GM11168 (cell line): ENCODE measurements around the gene LHFPL2.

Source experiments
- in situ Hi-C: fragments of 300-500 bp; cut with MboI; formaldehyde crosslinking; loops from one replicate; pipeline ENCODE4 v1.12.0; 2022; ENCODE audit warnings: low sequenced_read_pairs; ENCODE audit not compliant: unreplicated experiment

LHFPL2 gene

DNA sequence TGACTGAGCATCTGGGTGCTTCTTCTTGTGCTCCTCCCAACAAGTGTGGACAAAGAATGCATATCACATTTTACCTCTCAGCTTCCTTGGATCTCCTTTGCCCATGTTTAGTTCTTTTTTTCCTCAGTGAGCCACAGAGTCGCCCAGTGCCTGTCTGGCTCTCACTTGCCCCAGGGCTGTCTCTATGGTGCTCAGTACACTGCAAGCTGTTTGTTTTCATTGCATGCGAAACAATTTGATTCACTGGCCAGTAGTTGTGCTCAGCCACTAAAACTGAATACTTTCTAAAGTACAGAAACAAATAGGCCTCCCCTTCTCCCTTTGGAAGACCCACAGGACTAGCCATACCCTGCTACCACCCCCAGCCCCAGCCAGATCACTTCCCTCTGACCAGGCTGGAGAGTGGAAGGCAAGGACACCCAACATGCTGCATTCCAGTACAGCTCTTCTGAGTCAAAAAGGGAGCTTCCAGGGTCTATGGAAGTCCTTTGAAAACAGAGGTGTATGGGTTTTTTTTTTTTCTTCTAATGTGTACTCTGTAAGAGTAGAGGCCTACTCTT is 3.8 kb downstream of the LHFPL2 start:
- in situ Hi-C loops: no loop called here

DNA sequence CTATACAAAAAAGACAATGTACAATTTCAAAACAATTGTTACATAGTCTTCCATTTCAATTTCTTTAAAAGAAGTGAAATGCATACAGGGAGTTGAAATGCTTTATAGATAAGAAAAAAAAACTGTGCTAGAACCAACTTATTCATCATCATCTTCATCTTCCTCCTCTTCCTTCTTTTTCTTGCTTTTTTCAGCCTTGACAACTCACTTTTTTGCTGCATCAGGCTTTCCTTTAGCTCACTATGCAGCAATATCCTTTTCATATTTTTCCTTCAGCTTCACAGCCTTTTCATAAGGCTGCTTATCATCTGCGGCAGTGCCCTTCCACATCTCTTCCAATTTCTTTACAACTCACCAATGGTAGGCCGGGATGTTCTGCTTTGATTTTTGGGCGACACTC is 4.4 kb downstream of the LHFPL2 start:
- in situ Hi-C loops: no loop called here

DNA sequence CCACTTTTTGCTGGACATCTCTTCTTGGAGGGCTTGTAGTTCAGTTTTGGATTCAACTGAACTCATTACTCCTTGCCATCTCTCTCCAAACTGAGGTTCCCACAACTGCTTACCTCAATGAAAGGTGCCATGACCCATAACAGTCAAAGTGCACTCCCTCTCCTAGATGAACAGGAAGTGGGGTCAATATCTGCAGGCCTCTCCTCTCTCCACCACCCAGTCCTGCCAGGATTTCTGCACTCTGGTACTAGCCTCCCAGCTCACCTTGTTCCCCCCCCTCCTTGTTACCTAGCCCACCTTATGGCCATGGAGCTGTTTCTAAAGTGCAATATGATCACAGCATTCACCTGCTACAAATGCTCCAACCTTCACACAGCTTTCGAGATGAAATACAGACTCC is 5.9 kb downstream of the LHFPL2 start:
- in situ Hi-C loops: no loop called here

DNA sequence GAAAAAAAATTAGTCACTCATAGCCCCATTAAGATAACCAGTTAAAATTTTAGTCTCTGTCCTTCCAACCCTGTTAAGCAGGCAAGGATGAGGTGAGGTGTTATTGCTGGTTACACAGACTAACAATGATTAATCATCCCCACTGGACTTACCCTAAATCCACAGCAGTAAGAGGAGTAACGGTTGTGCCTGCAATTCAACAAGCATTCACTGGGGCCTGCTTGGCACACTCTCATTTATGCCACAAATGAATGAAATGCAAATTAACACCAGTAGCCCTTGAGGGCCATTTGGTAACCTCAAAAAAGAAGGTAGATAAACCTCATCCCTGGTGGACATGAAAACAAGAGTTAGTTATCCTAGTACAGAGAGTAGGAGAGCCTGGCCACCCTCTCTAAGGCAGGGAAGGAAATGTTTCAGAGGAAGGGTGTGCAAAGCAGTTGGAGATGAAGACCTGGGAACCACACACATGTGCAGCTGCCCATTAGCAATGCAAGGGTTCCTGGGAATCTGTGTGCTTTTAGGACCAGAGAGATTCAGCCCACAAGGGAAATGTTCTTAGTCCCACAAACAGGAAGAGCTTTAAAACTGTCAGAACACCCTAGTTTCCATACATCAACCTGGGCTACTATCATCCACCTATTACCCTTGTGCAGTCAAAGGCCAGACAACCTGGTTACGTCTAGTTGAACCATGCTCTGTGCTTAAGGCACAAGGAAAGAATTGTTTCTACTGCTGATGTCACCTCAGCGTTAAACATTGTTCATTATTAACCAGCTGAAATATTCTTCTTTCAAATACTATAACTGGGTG is 7.7 kb downstream of the LHFPL2 start:
- in situ Hi-C loops: no loop called here

DNA sequence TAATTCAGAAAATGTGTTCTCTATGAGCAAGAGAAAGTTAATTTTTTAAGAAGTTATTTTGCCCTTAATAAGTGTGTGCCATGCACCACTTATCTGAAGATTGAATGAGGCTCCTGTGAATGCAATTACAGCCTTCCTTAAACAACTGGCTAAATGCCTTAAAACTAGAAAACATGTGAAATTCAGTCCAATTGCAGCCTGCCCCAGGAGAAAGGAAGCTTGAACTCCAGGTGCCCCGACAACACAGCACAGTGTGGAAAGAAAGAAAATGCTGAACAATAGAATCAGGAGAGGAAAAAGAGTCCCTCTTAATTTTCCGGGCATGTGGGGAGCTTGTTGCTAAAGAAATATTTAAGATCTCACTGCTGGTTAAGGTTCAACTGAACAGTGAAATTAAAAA is 8.8 kb downstream of the LHFPL2 start:
- in situ Hi-C loops: no loop called here

DNA sequence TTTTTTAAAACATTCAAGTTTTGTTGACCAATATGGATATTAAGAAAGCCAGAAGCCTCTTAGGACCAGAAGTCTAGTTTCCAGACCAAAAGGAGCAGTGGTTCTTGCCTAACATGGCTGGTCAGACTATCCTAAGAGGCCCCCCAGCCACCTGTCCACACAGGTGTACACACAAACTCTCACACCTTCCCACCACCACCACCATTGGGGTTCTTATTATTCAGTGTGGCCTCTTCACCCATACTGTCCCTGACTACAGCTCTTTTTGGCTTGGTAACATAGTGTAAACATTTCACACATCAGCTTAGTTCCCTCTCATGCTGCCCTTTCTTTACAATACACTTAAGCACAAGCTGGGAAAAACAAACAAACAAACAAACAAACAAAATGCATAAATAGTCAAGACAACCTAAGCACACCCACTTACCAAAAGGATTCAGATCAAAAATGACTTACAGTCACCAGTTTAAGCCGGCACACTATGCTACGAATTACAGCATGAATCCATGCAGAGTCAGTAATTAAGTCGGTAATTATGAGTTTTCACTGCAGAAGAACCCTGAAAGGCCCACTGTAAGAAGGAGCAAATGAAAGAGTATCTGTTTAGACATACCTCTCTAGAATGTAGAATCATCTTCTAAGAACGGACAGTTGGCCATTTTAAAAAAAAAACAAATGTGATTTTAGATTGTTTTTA is 9.5 kb downstream of the LHFPL2 start:
- in situ Hi-C loops: no loop called here

DNA sequence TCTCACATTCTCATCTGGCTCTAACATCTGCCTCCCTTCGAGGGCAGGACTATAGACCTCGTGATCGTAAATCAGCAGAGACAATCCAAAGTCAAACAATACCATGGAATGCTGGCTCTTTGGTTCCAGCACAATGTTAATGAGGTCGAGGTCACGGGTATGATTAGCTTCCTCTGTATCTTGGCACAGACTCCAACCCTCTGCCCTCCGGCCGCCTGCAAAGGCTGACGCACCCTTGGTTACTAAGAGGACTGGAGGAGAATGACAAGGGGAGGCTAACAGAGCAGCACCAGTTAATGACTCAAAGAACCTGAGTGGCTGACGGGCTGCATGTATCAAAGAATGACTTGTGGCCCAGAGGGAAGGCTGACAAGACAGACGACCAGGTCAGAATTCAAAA is 10.1 kb downstream of the LHFPL2 start:
- in situ Hi-C loops: no loop called here

GRCh38 chr5:78637468-78637867 is 11.1 kb downstream of the LHFPL2 start:
- in situ Hi-C loops: no loop called here

DNA sequence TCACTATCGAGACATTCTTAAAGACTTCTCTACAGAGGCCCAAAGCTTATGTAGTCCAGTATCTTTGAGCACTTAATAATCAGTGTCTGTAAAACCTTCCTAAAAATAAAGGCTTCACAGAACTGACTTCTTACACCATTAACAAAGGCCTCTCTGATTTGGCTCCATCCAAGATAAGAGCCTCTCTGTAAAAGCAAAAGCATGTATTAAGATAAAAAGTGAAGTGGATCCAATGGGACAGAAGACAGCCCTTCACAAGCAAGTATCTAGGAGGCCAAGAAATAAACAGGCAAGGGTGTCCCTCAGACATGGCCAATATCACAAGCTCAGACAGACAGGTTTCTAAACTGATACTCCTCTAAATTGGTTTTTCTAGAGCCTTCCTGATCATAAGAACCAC is 11.9 kb downstream of the LHFPL2 start:
- in situ Hi-C loops: no loop called here

DNA sequence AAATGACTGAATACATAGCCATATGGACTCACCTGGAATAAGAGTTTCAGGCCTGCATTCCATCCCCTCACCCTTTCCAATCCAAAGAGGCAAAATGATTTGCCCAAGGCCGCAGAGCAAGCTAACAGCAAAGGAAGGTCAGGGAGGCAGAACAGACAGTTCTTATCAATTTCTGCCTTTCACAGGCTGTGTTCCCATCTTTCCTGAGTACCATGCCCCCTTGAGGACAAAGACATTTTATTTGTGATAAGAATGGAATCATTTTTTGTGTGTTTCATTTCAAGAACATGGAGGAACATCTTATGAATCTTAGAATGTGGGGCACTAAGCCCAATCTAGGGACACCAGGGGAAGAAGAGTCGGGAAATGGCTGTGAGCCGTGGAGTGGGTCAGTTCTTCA is 13.9 kb downstream of the LHFPL2 start:
- in situ Hi-C loops: no loop called here

- in situ Hi-C loops: no loop called here
Observed at GRCh38 chr5:78634229-78634628, 14.3 kb downstream of the LHFPL2 start.

DNA sequence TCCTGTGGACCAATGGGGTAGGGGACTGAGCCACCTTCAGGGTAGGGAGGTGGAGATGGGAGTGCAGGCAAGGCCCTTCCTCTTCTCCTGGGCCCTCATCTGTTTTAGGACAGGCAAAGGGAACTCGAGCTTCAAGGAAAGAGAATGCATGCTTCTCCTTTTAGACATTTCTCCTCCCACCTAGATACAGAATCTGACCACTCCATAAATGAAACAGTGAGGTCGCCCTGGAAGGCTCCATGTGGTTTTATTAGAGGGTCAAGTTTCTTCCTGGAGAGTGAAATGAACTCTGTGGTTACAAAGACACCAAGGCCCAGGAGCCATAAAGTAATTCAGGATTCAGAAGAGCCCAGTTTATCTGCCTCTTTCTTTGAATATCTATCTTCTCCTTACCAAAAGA is 14.9 kb downstream of the LHFPL2 start:
- in situ Hi-C loops: no loop called here

DNA sequence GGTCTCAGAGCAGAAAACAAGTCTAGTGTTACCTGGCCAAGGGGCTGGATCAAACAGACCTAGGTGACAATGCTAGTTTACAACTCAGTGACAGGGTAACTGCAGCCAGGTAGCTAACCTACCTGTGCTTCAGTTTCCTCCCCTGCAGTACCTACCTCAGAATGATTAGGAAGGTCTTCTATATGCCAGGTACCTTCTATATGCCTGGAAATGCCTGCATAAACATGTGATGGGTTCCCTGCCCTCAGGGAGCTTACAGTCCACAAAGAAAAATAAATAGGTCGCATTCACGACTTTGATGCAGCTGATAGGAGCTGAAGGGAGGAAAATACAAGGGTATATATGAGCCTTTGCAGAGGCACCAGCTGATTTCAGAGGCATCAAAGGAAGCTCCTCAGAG is 16.1 kb downstream of the LHFPL2 start:
- in situ Hi-C loops: no loop called here

GRCh38 chr5:78631931-78632330 is 16.6 kb downstream of the LHFPL2 start:
- in situ Hi-C loops: no loop called here

DNA sequence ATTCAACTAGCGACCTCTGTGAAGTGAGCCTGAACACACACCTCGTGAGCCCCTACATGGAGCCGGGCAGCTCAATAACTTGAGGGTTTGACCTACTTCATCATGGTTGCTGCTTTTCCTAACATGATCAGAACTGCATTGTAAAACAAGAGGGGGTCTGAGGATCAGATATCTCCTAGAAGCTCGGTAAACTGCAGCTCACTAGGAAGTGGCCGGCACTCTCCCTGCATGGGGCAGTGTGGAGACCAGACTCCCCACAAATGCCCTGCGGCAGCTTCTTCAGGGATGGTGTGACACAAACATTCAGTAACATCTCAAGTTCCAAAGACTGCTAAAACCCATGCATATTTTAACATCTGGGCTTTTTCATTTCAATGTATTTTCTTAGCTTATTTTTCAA is 18.5 kb downstream of the LHFPL2 start:
- in situ Hi-C loops: no loop called here

- in situ Hi-C loops: no loop called here
Observed at GRCh38 chr5:78629624-78630023, 18.9 kb downstream of the LHFPL2 start.

GRCh38 chr5:78628270-78628992 is 20.1 kb downstream of the LHFPL2 start:
- in situ Hi-C loops: no loop called here

DNA sequence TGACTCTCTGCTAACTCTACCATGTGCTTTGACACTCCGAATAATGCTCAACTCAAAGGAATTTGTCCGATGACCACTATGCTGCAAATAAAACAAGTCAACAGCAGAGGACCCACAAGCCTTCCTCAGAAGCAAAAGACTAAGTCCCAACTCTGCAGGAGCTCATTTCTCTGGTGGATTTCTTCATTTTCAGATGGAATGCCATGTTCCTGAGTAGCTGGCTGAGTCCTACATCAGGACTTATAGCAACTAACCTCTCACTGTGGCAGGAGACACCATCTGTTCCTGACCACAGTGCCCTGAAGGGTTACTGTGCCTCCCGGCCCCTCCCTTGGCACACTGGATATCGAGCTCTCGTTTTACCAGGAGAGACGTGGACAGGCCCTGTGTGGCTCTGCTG is 20.8 kb downstream of the LHFPL2 start:
- in situ Hi-C loops: no loop called here

DNA sequence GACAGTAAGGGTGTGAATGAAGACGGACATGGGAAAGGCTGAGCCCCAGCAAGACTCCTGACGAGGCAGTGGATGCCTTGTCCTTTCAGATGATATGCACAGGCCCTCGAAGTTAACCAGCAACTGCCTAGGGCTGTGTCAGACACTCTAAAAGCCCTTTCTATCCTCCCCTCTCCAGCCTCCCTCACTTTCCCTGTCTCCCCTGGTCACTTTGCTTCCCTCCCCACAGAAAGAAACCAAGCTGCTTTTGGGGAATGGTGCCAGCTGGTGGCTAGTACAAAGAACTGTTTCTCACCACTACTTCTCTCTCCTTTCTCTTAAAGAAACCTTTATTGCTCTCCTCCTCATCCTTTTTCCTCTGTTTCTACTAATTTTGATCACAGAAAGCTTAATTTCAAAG is 21.4 kb downstream of the LHFPL2 start:
- in situ Hi-C loops: no loop called here

- in situ Hi-C loops: no loop called here
Observed at GRCh38 chr5:78626009-78626571, 22.5 kb downstream of the LHFPL2 start.

GRCh38 chr5:78624992-78625391 is 23.6 kb downstream of the LHFPL2 start:
- in situ Hi-C loops: no loop called here
